ENCODE results near the gene USH2A.

DNA sequence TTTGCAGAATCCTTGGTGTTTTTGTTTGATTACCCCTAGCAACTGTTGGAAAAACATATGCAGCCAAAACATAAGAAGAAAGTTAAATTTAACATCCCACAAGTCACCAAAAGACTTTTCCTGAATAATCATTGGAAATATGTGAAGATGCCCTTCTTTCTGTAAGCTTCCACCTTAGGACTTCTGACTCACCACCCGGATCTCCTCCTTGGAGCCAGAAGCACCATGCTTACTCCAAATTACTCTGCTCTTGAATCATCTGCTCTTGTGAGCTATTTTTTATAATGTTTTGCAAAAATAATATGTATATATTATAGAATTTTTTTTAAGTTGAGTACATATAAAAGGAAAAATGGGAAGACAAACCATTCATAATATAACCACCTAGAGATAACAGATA, 464.4 kb downstream of the USH2A start:
- TF ChIP-seq, protein P1, sequence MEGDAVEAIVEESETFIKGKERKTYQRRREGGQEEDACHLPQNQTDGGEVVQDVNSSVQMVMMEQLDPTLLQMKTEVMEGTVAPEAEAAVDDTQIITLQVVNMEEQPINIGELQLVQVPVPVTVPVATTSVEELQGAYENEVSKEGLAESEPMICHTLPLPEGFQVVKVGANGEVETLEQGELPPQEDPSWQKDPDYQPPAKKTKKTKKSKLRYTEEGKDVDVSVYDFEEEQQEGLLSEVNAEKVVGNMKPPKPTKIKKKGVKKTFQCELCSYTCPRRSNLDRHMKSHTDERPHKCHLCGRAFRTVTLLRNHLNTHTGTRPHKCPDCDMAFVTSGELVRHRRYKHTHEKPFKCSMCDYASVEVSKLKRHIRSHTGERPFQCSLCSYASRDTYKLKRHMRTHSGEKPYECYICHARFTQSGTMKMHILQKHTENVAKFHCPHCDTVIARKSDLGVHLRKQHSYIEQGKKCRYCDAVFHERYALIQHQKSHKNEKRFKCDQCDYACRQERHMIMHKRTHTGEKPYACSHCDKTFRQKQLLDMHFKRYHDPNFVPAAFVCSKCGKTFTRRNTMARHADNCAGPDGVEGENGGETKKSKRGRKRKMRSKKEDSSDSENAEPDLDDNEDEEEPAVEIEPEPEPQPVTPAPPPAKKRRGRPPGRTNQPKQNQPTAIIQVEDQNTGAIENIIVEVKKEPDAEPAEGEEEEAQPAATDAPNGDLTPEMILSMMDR (IDR thresholded peaks at IDR 0.05): no peak
- no peak for TF ChIP-seq POLR2A (IDR thresholded peaks at IDR 0.05)
